Transverse colon (tissue), 3 donors: ENCODE data around the gene TGIF1.

Experiments
- POLR2A ChIP-seq: fragments of 450-650 bp; IDR thresholded peaks from one replicate; pipeline ENCODE4 v1.6.1; 2016; ENCODE audit warnings: antibody characterized with exemption, mild to moderate bottlenecking, moderate library complexity
- TF ChIP-seq, protein P1 (sequence below), 5 experiments: fragments of 200-600 bp in 3 of 5; fragments of 450-650 bp in 2 of 5; sonication (generic) in 3 of 5; IDR thresholded peaks; 1 replicate in 2 of 5; 2 replicates in 3 of 5; pipeline ENCODE4 v1.5.1; 2016 to 2017; ENCODE audit warnings: antibody characterized with exemption in 5 of 5, inconsistent platforms in 3 of 5, mild to moderate bottlenecking in 2 of 5, moderate library complexity in 1 of 5

DNA sequence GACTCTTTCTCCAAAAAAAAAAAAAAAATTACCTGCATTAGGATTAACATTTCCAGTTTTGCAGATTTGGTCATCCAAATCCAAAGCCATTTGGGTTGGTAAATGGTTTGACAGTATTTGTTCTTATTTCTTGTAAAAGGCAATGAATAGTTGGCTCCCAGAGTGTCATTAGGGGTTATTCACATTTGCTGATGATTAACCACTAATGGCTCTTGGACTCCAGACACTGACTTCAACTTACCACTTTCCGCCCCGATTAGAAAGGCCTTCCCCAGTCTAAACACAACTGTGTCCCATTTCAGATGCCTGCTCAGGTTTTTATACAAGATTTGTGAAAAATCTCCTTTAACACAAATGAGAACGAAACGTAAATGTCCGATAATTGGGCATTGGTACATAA is 9.6 kb upstream of the TGIF1 start:
- TF ChIP-seq, protein P1, sequence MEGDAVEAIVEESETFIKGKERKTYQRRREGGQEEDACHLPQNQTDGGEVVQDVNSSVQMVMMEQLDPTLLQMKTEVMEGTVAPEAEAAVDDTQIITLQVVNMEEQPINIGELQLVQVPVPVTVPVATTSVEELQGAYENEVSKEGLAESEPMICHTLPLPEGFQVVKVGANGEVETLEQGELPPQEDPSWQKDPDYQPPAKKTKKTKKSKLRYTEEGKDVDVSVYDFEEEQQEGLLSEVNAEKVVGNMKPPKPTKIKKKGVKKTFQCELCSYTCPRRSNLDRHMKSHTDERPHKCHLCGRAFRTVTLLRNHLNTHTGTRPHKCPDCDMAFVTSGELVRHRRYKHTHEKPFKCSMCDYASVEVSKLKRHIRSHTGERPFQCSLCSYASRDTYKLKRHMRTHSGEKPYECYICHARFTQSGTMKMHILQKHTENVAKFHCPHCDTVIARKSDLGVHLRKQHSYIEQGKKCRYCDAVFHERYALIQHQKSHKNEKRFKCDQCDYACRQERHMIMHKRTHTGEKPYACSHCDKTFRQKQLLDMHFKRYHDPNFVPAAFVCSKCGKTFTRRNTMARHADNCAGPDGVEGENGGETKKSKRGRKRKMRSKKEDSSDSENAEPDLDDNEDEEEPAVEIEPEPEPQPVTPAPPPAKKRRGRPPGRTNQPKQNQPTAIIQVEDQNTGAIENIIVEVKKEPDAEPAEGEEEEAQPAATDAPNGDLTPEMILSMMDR (IDR thresholded peaks at IDR 0.05): no peak
- no peak for TF ChIP-seq POLR2A
